ENCODE results near the gene TEKTIP1.

TEKTIP1 gene

DNA sequence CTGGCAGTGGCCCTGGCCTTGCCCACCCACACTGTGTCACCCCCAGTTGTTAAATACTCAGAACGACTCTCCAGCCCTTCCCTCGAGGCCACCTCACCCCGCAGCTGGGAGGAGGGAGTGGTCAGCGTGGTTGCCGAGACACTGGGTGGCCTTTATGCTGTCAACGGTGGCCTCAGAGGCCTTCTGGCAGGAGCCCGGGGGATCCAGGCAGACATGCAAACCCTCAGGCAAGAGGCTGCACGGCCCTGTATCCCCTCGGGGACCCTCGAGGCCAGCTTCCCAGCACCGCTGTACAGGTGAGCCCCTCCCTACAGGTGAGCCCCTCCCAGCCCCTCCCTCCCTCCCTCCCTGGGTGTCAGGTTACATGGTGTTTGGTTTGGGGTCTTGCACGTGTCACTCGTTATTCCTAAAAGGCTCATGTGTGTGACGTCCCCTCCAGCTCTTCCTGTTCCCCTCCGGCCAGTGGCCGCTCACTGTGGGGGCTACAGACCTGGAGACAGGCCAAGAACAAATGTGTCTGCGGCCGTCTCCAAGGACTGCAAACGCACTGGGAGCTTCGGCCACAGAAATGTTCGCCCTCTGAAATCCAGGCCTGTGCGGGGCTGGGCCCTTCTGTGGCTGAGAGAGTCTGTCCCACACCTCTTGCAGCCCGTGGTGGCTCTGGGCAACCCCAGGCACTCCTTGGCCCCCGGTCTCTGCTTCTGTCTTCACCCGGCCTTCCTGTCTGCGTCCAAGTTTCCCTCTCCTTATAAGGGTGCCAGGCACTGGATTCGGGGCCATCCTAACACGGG lies at the start of gene TEKTIP1:
TEKTIP1 (plus strand) TSS at position 210 of the 791 bp plus-strand sequence; CDS start at position 214, 4 bp downstream.
- DNase-seq (ENCODE audit: low read depth): no peak

DNA sequence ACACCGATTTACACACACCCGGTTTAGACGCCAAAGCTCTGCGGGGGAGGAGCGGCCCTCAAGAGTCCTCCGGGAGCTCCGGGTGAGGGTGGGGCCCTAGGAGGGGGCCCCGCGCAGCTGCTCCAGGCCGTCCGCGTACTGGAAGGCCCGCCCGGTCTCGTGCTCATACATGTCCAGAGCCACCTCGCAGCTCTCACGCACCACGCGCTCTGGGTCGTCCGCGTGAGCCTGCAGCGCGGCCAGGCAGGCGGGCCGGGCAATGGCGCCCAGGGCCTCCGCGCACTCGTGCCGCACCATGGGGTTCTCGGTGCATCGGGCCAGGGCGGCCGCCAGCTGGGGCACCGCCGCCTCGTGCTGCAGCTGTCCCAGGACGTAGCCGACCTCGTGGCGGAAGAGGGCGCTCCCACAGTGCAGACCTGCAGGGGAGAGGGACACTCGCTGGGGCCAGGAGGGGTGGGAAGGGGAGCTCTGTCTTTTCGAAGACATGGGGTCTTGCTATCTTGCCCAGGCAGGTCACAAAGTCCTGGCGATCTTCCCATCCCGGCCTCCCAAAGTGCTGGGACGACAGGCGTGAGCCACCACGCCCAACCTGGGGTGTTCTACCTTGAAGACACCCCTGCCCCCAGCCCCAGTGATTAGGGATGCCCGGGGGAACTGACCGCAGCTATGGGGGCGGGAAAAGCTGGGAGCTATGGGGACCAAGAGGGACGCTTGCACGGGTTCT lies 47.4 kb upstream of the TEKTIP1 start:
- no peak for DNase-seq (ENCODE audit: low read depth)

DNA sequence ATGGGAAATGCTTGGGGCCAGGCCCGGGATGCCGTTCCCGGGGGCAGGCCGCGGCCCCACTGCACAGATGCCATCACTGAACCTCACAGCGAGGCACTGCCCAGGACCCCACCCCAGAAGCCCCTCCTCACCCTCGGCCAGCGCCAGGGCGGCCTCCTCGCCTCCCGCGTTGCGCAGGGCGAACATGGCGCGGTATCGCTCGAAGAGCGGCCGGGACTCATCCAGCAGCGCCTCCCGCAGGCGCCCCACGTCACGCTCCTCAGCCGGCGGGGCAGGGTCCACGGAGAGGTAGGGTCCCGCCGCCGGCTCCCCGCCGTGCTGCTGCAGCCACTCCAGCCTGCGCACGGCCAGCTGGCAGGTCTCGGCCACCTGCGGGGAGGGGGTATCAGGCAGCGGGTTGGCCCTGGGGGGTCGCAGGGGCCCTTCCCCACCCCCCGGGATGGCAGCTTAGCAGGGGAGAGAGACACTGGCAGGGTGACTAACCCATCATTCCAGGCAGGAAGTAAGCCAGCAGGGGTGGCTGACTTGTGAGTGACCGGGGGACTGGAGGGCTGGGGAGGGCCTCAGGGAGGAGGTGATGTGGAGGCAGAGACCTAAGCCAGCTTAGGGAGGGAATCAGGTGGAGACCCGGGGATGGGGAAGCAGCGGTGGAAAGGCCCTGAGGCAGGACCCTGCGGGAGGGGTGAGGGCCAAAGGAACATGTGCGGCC lies 46.7 kb upstream of the TEKTIP1 start:
- no peak for DNase-seq (ENCODE audit: low read depth)

DNA sequence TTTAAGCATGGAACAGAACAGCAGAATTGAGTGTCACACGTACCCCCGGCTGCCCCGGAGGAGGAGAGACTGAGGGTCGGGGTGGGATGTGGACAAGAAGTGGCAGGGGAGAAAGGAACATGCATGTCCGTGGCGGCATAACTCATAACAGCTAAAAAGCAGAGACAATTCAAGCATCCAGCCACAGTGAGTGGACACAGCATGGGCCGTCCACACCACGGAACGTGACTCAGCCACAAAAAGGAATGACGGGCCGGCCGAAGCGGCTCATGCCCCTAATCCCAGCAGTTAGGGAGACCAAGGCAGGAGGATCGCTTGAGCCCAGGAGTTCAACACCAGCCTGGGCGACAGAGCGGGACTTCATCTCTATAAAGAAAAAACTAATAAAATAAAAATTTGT lies 46.1 kb upstream of the TEKTIP1 start:
- DNase-seq (ENCODE audit: low read depth): no peak

DNA sequence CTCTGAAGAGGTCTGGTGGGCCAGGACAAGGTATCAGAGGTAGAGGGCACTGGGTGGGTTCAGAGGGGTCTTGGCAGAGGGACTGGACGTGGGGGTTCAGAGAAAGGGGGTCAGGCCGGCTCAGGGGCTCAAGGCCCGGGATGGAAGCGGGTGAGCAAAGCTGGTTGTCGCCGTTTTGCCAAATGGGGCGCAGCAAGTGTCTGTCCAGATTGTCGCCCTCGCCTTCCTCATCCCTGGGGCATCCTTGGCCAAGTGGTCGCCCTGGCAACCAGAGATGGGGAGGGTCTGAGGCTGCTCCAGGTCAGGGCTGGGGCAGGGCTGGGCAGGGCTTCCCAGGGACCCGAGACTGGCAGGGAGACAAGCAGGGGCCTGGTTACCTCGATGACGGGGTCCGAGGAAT lies 45.3 kb upstream of the TEKTIP1 start:
- DNase-seq (ENCODE audit: low read depth): no peak

DNA sequence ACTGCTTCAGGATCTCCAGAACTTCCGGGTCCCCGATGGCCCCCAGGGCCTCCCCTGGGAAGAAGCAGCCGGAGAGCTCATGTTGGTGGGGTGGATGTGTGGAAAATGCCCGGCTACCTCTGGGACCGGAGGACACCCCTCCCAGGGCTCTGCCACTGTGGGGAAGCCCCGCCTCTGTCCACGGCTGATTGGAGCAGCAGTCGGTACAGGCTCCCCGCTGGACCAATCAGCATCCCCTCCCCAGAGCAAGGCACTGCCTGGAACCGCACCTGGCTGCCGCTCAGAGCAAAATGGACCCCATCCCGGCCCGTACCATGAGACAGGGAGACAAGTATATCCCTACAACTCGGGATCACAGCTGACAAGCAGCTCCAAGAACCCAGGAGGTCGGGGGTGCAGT lies 44.9 kb upstream of the TEKTIP1 start:
- DNase-seq (ENCODE audit: low read depth): no peak

DNA sequence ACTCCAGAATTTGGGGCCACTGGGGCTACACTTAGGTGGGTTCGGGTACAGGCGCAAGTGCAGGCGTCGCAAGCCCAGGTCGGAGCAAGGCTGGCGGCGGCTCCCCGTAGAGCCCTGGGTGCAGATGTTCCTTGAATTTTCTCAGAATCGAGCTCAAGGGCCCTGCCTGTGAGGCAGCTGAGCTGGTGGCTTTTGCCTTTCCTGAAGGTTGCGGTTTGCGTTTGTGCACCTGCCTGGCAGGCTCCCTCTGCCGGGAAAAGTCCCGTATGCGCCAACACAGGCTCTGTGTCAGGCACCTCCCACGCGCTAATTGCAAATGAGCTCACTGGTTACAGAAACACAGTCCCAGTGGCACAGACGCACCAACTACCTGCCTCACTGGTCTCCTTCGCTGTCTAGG lies 44.4 kb upstream of the TEKTIP1 start:
- DNase-seq (ENCODE audit: low read depth): no peak

DNA sequence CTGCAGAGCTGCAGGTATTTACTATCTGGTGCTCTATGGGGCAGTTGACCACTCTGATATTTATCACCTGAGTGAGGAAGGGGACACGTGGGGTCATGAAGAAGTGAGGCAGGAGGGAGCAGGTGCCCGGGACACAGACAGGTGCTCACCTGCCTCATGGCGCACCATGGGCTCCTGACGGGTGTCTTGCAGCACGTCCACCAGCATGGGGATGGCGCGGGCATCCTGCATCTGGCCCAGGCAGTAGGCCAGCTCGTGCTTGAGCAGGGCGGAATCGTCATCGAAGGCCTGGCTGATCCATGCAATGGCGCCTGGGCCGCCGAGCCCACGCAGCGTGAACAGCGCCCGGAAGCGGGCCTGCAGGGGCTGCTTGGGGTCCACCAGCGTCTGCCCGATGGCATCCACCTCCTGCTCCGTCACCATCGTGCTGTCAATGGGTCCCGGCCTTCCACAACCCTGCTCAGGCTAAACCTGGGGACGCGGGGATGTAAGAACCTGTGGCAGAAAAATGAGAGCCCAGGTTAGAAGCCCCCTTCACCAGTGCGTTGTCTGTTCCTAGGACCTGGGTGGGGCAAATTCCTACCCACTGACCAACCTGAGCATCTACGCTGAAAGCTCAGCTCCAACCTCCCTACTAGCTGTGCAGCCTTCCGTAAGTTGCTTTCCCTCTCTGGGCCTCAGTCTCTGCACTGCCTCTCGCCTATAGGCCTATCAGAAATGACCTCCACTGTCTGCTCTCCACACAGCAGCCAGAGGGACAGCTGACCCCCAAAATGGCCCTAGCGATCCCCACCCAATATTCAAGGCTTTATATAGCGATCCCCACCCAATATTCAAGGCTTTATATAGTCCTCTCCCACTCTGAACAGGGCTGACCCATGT lies 42.3 kb upstream of the TEKTIP1 start:
- DNase-seq (ENCODE audit: low read depth): no peak

DNA sequence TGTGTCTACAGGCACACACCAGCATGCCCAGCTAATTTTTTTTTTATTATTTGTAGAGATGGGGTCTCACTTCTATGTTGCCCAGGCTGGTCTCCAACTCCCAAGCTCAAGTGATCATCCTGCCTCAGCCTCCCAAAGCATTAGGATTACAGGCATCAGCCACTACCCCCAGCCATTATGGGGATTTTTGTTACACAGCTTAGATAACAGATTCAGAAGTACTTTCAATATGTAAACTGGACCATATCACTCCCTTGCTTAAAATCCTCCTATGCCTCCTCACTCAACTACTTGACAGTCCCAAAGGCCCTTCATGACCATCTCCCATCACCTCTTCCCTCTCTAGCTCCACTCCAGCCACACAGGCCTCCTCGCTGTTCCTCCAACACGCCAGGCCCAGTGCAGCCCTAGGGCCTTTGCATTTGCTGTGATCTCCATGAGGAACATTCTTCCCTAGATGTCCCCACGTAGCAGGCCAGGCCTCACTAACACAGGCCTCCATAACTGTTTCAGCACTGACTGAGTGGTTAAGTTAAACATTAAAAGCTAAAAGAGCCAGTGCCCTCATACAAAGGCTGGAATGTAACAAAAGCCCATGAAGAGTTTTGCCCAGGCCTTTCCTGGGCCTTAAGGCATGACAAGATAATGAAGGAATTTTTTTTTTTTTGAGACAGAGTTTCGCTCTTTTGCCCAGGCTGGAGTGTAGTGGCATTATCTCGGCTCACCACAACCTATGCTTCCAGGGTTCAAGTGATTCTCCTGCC lies 41.0 kb upstream of the TEKTIP1 start:
- DNase-seq (ENCODE audit: low read depth): no peak

DNA sequence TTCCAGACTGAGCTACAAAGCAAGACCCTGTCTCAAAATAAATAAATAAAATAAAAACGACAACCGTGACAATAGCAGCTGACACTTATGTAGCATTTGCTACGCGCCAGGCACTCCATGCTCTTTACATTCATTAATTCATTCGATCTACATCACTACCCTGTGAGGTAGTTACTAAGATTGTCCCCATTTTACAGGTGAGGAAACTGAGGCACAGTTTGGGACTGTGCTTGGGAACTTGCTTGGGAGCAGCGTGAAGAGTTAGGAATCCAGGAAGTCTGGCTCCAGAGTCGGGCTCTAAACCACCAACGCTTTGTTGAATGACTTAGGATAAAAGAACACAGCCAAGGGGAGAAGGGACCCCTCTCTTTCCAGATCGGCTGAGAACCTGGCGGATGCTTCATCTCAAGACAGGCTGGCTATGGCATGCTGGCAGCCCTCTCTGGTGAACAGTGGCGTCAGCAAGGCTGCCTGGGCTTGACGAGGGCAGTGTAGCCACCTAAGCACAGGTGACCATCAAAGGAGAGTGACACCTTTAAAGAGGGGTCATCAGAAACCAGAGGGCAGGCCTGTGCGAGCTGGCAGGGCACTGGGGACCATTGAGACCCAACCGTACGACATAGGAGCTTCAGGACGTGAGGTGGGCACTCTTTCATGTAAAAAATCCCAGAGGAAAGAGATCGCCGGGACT lies 39.1 kb upstream of the TEKTIP1 start:
- DNase-seq (ENCODE audit: low read depth): no peak

DNA sequence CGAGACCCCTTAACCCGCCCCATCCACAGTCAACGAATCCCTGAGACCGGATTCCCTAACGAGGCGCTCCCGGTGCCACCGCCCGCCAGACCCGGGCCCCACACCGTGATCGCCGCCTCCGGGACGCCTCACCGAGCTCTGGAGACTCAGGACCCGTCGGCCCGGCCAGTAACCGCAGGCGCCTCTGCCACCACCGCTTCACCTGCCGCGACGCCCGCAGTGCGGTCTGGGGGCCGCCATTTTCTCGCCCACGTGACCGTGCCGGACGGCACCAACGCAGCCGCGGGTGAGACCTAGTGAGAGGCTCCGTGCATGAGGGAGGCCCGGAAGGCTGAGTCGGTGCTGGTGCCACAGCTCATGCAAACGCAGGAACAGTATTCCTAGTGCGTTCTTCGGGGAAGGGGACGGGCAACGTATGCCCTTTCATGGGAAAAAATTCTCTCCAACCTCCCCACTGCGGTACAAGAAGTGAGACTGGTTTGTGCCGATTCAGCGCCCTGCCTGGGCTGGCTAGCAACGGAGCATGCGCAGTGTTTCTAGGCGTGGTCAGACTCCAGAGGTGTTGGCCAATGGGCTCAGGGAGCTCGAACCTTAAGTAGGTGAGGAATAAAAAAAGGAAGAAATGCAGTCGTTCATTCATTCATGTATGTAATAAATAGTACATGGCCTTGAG lies 38.4 kb upstream of the TEKTIP1 start, which contains the start of gene DOHH:
DOHH (minus strand) TSS at position 246 of the 673 bp plus-strand sequence. CDS start 3,860 bp downstream, outside the sequence.
- peak; percentile 95 for DNase-seq (ENCODE audit: low read depth)

DNA sequence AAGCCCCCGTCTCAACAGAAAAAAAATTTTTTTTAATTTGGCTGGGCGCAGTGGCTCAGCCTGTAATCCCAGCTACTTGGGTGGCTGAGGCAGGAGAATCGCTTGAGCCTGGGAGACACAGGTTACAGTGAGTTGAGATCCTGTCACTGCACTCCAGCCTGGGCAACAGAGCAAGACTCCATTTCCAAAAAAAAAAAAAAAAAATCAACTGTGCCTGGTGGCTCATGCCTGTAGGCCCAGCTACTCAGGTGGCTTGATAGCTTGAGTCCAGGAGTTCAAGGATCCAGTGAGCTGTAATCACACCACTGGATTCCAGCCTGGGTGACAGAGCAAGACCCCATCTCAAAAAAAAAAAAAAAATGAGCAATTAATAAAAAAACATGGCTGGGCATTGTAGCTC lies 37.2 kb upstream of the TEKTIP1 start:
- DNase-seq (ENCODE audit: low read depth): no peak

DNA sequence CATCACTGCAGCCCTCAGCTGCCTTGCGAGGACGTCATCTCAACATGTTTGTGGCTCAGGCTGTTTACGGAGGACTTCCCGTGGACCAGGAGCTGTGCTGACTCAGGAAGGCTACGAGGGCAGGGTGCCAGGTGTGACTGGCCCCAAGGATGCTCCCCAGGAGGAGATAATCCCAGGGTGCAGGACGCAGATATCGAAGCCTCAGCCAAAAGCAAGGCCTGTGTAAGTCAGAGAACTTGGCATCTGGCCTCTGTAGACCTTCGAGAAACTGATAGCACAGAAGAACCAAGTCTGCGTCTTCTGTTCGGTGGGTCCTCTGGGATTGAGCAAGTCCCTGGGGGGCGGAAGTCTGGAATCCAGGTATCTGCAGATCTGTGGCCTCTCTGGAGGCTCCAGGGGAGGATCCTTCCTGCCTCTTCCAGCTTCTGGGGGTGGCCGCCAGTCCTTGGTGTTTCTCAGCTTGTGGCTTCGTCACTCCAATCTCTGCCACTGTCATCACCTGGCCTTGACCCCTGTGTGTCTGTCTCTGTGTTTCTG lies 35.9 kb upstream of the TEKTIP1 start:
- DNase-seq (ENCODE audit: low read depth): peak; percentile 90

DNA sequence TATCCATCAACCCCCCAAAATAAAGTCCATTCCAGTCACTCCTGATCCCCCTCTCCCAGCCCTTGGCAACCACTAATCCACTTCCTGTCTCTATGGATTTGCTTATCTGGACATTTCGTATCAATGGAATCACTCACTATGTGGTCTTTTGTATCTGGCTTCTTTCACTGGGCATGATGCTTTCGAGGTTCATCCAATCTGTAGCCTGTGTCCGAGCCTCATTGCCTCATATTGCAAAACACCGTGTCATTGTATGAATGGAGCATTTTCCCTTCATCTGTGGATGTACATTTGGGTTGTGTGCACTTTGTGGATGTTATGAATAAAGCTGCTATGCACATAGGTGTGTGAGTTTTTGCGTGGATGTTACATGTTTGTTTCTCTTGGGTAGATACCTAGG lies 34.2 kb upstream of the TEKTIP1 start:
- DNase-seq (ENCODE audit: low read depth): peak; percentile 62

DNA sequence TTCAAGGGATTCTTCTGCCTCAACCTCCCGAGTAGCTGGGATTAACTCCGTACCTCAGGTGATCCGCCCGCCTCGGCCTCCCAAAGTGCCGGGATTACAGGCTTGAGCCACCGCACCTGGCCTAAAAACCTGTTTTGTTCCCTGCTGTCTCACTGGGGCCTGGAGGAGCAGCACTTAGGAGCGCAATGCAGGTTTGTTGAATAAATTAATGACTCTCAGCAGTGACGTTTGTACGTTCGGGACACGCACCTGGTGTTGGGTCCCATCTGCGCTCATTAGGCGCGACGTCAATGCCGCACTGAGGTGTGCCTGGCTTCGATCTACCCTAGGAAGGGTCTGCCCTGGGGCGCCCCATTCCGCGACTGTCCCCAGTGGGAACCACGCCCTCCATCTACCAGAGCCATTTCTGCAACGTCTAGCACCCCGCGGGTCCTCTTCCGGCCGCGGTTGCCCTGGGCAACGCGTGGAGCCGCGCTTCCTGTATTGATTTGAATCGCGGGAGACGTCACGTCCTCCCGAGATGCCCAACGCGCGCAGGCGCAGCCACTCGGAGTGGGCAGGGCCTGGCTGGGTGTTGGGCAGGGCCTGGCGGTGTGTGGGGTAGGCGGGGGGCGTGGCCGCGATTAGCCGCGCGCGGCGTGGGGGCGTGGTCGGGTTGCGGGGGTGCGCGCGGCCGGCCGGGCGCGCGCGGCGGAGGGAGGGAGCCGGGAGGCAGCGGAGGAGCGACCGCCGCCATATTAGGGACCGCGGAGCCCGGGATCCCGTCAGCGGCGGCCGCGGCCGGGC lies 33.2 kb upstream of the TEKTIP1 start, which contains the start of gene FZR1:
FZR1 (plus strand) TSS at position 714 of the 786 bp plus-strand sequence. CDS start 16,679 bp downstream, outside the sequence.
- peak; percentile 97 for DNase-seq (ENCODE audit: low read depth)

DNA sequence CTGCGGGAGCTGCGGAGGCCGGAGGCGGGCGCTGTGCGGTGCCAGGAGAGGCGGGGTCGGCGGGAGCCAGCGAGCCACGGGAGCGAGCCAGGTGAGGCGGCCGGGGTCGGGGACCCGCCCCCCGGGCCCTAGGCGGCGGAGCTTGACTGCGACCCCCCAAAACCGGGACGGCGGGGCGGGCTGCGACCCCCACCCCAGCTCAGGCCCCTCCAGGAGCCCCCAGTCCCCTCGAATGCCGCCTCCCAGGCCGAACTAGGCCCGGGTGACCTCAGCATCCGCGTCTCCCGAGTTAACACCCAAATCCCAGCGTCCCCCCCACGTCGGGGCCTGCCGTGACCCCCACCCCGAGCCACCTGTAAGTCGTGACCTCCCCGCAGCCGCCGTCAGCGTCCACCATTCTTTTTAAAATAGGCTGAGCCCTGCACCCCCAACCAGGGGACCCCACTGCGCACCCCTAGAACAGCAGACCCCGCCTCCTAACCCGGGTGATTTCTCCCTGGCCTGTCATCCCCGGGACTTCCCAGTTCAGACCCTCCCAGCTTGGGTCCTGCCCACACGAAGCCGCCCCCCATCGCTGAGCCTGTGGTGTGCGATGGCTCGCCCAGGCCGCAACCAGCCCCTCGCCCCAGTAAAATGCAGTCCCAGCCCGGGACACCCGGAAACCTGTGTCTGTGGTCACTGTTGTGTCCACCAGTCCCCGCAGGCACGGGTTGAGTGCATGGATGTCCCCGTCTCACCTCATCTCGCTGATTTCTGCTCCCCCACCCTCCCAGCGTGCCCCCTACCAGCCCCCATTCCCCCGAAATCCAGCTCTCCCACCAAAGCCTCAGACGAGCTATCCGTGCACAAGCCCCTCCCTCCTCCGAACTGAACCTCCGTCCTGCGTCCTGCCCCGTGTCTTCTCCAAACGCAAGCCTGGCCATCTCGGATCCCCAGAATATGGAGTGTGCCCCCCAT lies 32.3 kb upstream of the TEKTIP1 start:
- DNase-seq (ENCODE audit: low read depth): peak; percentile 24
